IMR-90 (cell line): ENCODE results near the gene DCC.

ENCODE experiments used
- BHLHE40 ChIP-seq: fragments of 150-350 bp; IDR thresholded peaks from 2 replicates; pipeline ENCODE4 v1.6.1; 2016; ENCODE audit warnings: mild to moderate bottlenecking, low read depth, low read length
- CEBPB ChIP-seq: IDR thresholded peaks from 2 replicates; pipeline ENCODE4 v1.6.1; 2012; ENCODE audit warnings: low read depth, low read length, improper control_type of control experiment
- CHD1 ChIP-seq: IDR thresholded peaks from 2 replicates; pipeline ENCODE4 v1.6.1; 2012; ENCODE audit warnings: low read depth, low read length, improper control_type of control experiment
- FOS ChIP-seq: fragments of 150-350 bp; IDR thresholded peaks from 2 replicates; pipeline ENCODE4 v1.6.1; 2016; ENCODE audit warnings: low read depth, low read length
- MAFK ChIP-seq: IDR thresholded peaks from 2 replicates; pipeline ENCODE4 v1.6.1; 2012; ENCODE audit warnings: low read depth, low read length, improper control_type of control experiment
- MAZ ChIP-seq: IDR thresholded peaks from 2 replicates; pipeline ENCODE4 v1.6.1; 2012; ENCODE audit warnings: low read depth, mild to moderate bottlenecking, low read length, improper control_type of control experiment, moderate library complexity, borderline replicate concordance
- MXI1 ChIP-seq: IDR thresholded peaks from 2 replicates; pipeline ENCODE4 v1.6.1; 2012; ENCODE audit warnings: low read depth, mild to moderate bottlenecking, low read length, moderate library complexity, borderline replicate concordance
- NFE2L2 ChIP-seq: fragments of 150-350 bp; IDR thresholded peaks from 2 replicates; pipeline ENCODE4 v1.6.1; 2016; ENCODE audit warnings: low read depth, mild to moderate bottlenecking, low read length
- POLR2A ChIP-seq: IDR thresholded peaks from 2 replicates; pipeline ENCODE4 v1.6.1; 2012; ENCODE audit warnings: mild to moderate bottlenecking, low read depth, low read length
- RAD21 ChIP-seq: IDR thresholded peaks from 2 replicates; pipeline ENCODE4 v1.6.1; 2012; ENCODE audit warnings: low read length, improper control_type of control experiment
- RFX5 ChIP-seq: IDR thresholded peaks from 2 replicates; pipeline ENCODE4 v1.8.0; 2012; ENCODE audit warnings: low read depth, mild to moderate bottlenecking, low read length, moderate library complexity
- TF ChIP-seq, protein P1 (sequence below): conservative IDR thresholded peaks from 2 replicates; pipeline ENCODE4 v1.5.1; 2012; ENCODE audit warnings: mild to moderate bottlenecking, low read depth, low read length, improper control_type of control experiment
- TF ChIP-seq, protein P2 (sequence below): fragments of 150-350 bp; IDR thresholded peaks from 2 replicates; pipeline ENCODE4 v1.6.1; 2017; ENCODE audit warnings: mild to moderate bottlenecking, antibody characterized with exemption, low read length, low read depth

- TF ChIP-seq, protein P1, sequence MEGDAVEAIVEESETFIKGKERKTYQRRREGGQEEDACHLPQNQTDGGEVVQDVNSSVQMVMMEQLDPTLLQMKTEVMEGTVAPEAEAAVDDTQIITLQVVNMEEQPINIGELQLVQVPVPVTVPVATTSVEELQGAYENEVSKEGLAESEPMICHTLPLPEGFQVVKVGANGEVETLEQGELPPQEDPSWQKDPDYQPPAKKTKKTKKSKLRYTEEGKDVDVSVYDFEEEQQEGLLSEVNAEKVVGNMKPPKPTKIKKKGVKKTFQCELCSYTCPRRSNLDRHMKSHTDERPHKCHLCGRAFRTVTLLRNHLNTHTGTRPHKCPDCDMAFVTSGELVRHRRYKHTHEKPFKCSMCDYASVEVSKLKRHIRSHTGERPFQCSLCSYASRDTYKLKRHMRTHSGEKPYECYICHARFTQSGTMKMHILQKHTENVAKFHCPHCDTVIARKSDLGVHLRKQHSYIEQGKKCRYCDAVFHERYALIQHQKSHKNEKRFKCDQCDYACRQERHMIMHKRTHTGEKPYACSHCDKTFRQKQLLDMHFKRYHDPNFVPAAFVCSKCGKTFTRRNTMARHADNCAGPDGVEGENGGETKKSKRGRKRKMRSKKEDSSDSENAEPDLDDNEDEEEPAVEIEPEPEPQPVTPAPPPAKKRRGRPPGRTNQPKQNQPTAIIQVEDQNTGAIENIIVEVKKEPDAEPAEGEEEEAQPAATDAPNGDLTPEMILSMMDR: no peak
- TF ChIP-seq CHD1: no peak
- no peak for TF ChIP-seq BHLHE40
- no peak for TF ChIP-seq RFX5
- TF ChIP-seq RAD21: no peak
- TF ChIP-seq POLR2A: no peak
- no peak for TF ChIP-seq FOS
- no peak for TF ChIP-seq MAZ
- TF ChIP-seq, protein P2, sequence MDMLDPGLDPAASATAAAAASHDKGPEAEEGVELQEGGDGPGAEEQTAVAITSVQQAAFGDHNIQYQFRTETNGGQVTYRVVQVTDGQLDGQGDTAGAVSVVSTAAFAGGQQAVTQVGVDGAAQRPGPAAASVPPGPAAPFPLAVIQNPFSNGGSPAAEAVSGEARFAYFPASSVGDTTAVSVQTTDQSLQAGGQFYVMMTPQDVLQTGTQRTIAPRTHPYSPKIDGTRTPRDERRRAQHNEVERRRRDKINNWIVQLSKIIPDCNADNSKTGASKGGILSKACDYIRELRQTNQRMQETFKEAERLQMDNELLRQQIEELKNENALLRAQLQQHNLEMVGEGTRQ: no peak
- TF ChIP-seq CEBPB: no peak
- TF ChIP-seq MXI1: no peak
- no peak for TF ChIP-seq NFE2L2
- no peak for TF ChIP-seq MAFK
Observed at GRCh38 chr18:52652391-52652790, 312.4 kb downstream of the DCC start.
